Sigmoid colon (tissue), 4 donors: ENCODE data around the gene SPTLC2.

ENCODE experiments used
- EP300 ChIP-seq, 4 donors: sonication (generic); formaldehyde crosslinking; IDR thresholded peaks; one replicate each; pipeline ENCODE4 v1.6.1; 2017; ENCODE audit warnings: antibody characterized with exemption in 4 of 4
- POLR2AphosphoS5 ChIP-seq, 4 donors: sonication (generic); formaldehyde crosslinking; IDR thresholded peaks; one replicate each; pipeline ENCODE4 v1.6.1; 2017; ENCODE audit warnings: antibody characterized with exemption in 4 of 4
- TF ChIP-seq, protein P1 (sequence below), 4 experiments: fragments of 450-650 bp in 3 of 4; fragments of 200-600 bp in 1 of 4; IDR thresholded peaks; one replicate each; pipeline ENCODE4 v1.5.1; 2016 to 2019; ENCODE audit warnings: antibody characterized with exemption in 4 of 4, mild to moderate bottlenecking in 3 of 4, moderate library complexity in 2 of 4

DNA sequence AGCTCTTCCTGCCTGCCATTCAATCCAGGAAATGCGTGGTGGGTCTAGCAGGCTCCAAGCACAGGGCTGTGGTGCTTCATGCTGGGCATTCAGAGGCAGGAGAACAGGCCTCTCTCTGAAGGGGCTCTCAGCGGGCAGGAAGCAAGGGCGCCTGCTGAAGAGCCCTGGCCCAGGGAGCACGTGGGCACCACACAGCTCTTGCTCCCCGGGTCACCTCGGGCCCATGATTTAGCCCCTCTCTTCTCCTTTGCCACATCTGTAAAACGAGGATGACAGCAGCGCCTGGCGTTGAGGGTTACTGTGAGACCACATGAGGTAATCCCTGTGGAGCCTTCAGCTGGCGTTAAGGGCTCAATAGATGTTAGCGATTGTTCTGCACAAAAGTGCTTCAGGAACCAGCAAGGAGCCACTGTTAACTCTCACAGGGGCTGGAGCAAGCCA is 37.6 kb upstream of the SPTLC2 start:
- TF ChIP-seq, protein P1, sequence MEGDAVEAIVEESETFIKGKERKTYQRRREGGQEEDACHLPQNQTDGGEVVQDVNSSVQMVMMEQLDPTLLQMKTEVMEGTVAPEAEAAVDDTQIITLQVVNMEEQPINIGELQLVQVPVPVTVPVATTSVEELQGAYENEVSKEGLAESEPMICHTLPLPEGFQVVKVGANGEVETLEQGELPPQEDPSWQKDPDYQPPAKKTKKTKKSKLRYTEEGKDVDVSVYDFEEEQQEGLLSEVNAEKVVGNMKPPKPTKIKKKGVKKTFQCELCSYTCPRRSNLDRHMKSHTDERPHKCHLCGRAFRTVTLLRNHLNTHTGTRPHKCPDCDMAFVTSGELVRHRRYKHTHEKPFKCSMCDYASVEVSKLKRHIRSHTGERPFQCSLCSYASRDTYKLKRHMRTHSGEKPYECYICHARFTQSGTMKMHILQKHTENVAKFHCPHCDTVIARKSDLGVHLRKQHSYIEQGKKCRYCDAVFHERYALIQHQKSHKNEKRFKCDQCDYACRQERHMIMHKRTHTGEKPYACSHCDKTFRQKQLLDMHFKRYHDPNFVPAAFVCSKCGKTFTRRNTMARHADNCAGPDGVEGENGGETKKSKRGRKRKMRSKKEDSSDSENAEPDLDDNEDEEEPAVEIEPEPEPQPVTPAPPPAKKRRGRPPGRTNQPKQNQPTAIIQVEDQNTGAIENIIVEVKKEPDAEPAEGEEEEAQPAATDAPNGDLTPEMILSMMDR (IDR thresholded peaks at IDR 0.05) = no peak
- no peak for TF ChIP-seq EP300 (IDR thresholded peaks at IDR 0.05)
- no peak for TF ChIP-seq POLR2AphosphoS5 (IDR thresholded peaks at IDR 0.05)
